ENCODE measurements around the gene DMRTA2. TPM values are rescaled to one million over a fixed set of nuclear protein-coding genes. Genes with fewer than 3 reads are reported as not detected.

Gene DMRTA2
- total and polyA plus RNA-seq, 2 of the 8 experiments (the other 6 are each of a cell fraction or from before 2014, with no cell fraction given): not detected

DNA sequence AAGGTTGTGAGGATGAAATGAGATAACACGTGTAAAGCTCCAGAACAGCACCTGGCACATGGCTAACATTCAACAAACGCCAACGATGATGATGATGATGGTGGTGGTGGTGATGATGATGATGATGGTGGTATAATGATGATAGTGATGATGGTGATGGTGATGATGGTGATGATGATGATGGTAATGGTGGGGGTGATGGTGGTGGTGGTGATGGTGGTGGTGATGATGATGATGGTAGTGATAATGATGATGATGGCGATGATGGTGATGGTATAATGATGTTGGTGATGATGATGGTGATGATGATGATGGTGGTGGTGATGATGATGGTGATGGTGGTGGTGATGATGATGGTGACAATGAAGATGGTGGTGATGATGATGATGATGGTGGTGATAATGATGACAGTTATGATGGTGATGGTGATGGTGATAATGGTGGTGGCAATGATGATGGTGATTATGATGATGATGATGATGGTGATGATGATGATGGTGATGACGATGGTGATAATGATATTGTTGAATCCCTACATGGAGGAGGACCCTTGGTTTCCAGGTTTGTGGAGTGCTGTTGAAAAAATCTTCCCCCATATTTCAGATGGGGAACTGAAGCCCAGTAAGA lies 54.1 kb downstream of the DMRTA2 start (continued):
- TF ChIP-seq GTF2F1 (IDR thresholded peaks at IDR 0.05; ENCODE audit: borderline replicate concordance, low read depth, low read length): no peak
- TF ChIP-seq JUN (IDR thresholded peaks at IDR 0.05; ENCODE audit: low read depth, low read length): no peak
- no peak for TF ChIP-seq POLR2AphosphoS5 (IDR thresholded peaks at IDR 0.05; ENCODE audit: low read depth, low read length)
- no peak for TF ChIP-seq CBX8 (IDR thresholded peaks at IDR 0.05; ENCODE audit: borderline replicate concordance, low read depth, low read length)
- TF ChIP-seq RAD21 (IDR thresholded peaks at IDR 0.05 in 1 of 2, conservative IDR thresholded peaks at IDR 0.05 in 1 of 2; ENCODE audit: low read depth in 2 of 2, low read length in 2 of 2): no peak
- TF ChIP-seq MAFK (IDR thresholded peaks at IDR 0.05; ENCODE audit: low read depth, low read length): no peak
- TF ChIP-seq JUND (IDR thresholded peaks at IDR 0.05; ENCODE audit: low read length): no peak
- TF ChIP-seq TBP (IDR thresholded peaks at IDR 0.05; ENCODE audit: low read depth, low read length): no peak
- TF ChIP-seq SIRT6 (IDR thresholded peaks at IDR 0.05; ENCODE audit: low read length): no peak

All from H1 (cell line).